HTR-8/SVneo (cell line): ENCODE results near the gene TBCD.

ENCODE experiments used
- DNase-seq: peaks from one replicate; pipeline ENCODE4 v3.0.0; 2011; ENCODE audit warnings: low spot score, mixed read lengths; ENCODE audit not compliant: insufficient read length
- FAIRE-seq: peaks from 2 replicates; lab custom pipeline; 2011; peaks lifted over from hg19 to GRCh38; lab: Jason Lieb, UNC

Gene TBCD

DNA sequence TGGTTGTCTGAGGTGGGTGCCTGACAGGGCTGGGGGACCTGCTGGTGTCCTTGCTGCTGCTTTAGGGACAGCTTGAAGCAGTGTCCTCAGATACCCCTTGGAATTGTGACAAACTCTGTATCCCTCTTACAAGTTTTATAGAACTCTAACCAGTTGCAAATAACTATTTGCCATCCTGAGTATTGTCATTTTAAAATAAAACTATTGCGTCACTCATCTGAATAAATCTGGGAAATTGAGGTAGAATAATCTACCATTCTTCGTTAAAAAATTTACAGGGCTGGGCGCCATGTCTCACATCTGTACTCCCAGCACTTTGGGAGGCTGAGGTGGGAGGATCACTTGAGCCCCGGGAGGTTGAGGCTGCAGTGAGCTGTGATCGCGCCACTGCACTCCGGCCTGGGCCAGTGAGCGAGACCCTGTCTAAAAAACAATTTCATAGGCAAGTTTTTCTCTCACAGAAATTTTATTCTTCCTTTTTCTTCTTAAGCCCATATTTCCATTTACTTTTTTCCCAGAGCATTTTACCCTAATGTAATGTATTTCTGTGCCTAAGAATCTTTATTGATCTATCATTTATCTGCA is 73.8 kb downstream of the TBCD start:
- FAIRE-seq (no peak), DNase-seq (no peak)

DNA sequence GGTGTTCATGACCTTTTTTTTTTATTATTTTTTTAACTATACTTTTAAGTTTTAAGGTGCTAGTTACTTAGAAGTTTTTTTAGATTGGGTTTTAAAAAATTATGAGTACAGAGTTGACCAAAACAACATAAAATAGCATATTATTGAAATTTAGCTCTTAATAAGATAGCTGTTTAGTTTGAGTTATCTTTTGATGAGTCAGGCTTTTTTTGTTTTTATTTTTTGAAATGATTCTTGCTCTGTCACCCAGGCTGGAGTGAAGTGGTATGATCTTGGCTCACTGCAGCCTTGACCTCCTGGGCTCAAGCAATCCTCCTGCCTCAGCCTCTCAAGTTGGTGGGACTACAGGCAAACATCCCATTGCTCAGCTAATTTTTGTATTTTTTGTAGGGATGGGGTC is 74.3 kb downstream of the TBCD start:
- FAIRE-seq = no peak
- DNase-seq = no peak

DNA sequence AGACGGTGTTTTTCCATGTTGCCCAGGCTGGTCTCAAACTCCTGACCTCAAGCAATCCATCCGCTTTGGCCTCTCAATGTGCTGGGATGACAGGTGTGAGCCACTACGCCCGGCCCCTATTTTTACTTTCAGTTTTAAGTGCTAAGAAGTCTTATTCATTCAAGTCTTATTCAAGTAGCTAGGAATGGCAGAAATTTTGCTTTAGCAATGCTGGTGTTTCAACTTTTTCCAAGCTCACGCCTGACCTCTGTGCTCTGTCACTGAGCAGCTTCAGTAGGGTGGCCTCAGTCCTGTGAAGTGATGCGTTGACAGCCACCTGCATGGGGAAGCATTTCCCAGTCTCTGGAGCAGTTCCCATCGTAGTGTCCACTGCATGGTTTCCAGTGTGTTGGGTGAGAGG is 75.1 kb downstream of the TBCD start:
- no peak for FAIRE-seq

DNA sequence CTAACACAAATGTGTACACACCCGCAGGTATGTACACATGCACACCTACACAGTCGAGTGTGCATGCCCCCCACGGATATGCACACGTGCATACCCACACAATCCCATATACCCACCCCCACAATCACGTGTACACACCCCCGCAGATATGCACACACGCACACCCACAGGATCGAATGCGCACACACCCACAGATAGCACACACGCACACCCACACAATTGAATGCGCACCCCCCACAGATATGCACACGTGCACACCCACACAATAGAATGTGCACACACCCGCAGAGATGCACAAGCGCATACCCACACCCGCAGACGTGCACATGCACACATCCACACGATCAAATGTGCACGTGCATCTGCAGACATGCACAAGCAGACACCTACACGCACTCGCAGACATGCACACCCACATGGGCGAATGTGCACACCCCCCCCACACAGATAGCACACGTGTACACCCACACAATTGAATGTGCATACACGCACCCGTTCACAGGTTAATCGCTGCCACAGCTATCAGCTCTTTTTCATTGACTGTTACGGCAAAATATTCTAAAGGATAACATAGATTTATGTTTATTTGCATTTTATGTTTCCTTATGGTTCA is 77.1 kb downstream of the TBCD start:
- FAIRE-seq (peak; percentile 87), DNase-seq (no peak)

More for the DNA sequence above, 75.1 kb downstream of the TBCD start:
- no peak for DNase-seq

DNA sequence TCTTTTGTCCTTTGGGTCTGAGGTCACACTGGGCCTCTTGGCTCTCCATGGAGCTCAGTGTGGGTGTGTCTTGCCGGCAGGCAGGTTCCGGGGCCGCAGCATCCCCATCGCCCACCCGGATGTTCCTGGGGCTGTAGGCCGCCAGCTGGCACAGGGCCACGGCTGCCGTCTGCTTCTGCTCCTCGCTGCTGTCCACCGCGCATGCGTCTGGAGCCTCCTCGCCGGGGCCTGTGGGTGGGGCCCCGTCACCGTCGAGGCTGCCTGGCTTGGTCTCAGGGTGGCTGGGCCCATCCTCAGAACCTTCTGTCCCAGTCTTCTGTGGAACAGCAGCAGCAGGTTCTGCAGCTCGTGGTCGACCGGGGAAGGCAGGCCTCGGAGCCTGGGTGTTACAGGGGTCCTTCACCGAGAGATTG is 78.4 kb downstream of the TBCD start:
- DNase-seq = no peak
- no peak for FAIRE-seq

DNA sequence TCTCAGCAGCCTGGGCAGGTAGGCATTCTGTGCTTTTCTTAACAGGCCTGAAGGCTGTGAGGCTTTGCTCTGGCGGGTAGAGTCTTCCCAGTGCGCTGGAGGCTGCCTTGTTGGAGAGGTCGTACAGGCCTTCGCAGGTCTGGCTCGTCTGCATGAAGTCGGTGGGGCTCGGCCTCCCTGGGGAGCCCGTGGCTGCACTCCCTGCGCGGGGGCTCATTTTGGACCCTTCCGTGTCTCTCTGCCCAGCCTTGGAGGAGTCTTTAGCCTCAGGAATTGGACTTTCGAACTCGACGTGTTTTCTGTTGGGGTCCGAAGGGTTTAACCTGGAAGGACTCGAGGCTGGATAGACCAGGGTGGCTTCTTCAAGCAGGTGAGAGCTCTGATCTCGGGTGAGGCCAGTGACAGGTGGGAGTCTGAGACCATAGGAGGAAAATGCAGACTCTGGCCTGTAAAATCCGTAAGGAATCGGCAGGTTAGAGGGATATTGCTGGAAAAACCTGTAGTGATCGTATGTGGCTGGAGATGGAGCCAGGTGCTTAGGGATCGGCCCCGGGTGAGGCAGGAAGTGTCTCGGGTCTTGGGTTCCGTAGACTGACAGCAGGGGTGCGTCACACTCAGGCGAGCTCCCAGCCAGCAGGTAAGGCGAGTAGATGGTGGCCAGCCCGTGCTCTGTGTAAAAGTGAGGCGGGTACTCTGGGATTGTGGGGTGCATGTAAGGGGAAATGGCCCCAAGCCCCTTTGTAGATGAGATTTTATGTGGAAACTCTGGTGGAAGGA is 79.4 kb downstream of the TBCD start:
- DNase-seq = no peak
- no peak for FAIRE-seq

DNA sequence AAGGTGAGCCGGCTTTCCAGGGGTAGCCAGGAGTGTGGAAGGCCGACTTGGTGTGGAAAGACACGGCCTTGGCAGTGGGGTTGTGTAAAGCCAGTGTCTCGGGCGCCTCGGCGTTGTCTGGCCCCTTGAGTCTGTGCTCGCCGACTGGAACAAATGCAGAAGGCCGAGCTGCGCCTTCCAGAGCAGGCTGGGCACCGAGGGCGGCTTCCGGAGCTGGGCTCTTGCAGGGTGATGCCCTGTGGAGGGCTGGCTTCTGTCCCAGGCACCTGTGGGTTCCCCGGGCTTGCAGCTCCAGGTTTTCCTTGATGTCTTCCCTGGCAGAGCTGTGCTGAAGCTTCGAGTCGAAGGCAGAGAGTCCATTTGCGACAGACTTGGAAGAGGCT is 79.9 kb downstream of the TBCD start:
- DNase-seq (no peak), FAIRE-seq (no peak)

DNA sequence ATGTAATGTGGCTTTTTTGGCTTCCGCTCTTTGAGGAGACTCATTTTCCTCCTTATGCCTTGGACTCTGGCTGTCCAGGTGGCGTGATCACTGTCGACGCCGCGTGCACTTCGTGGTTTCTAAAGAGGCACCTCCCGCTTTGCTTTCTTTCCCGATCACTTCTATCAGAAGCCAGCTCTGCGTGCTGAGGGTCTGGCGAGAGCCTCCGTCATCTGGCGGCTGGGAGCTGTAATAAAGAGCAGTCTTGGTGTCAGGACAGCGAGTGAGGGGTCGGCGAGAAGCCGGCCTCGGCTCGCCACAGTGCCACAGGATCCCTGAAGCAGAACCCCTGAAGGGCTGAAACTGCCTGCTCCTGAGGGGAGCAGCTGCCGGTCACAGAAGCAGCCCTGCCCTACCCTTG is 80.5 kb downstream of the TBCD start:
- FAIRE-seq (no peak), DNase-seq (no peak)

DNA sequence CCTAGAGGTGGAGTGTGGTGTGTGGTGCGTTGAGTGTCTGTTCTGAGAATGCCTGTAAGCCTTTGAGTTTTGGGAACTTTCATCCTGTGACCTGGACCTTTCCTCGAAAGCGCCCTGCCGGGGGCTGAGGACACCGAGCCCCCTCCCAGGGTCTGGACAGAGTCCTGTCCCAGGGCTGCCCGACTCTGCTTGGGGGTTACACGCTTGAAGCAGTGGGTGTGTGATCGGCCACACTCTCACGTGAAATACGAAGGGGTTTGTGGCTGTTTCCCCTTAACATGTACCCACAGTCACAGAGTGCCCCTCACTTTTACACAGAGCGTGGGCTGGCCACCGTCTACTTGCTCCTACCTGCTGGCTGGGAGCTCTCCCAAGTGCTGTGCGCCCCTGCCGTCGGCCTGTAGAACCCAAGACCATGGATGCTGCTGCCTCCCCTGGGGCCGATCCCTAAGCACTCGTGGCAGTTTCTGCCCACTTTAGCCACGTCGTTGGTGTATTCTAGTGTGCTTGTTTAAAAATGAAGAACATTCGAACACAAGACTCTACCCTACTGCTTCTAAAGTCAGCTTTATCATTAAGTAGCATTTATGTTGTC is 81.1 kb downstream of the TBCD start:
- no peak for FAIRE-seq
- no peak for DNase-seq

DNA sequence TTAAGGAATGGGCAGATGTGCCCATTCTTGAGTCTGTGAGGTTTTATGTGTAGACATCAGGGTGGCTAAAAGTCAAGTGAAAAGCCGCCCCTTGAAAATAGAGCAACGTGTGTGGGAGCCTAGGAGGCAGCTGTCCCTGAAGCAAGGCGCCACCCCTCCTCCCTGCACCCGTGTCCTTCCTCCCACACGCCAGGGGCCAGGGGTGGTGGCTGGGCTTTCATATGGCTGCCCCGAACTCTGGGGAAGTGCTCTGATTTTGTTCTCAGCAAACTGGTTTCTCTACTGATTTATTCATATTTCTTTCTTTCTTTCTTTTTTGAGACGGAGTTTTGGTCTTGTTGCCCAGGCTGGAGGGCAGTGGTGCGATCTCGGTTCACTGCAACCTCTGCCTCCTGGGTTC is 83.3 kb downstream of the TBCD start:
- no peak for FAIRE-seq

DNA sequence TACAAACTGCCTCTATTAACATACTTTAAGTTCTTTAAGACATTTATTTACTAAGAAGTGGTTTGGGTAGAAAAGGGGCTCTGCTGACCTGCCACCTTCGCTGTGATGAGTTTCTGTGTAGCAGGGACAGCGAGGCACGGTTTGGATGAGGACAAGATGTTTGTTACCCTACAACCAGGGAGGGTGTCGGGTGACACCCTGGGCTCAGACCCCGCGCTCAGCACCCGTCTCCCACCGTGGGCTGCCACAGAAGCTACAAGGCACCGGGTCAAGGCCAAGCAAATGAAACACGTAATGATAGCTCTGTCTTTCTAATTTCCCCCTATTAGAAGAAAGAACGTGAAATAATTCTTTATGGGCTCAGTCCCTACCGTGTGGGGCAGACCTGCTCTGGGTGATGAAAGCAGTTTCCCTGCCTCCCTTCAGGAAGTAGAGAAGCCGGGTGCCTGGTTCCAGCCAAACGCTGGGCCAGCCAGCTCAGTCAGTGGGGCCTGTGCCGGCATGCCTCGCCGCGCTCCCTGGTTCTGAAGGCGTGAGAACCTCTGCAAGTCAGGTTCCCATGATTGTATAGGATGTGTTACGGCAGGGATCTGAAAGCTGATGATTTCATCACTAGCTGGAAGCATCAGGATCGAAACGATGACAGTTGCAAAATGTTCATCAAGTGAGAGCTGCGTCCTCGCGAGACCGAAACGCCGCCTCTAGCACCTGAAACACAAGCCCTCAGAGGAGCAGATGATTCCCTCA is 84.1 kb downstream of the TBCD start:
- no peak for DNase-seq
- FAIRE-seq = no peak

More for the DNA sequence above, 83.3 kb downstream of the TBCD start:
- DNase-seq = no peak

DNA sequence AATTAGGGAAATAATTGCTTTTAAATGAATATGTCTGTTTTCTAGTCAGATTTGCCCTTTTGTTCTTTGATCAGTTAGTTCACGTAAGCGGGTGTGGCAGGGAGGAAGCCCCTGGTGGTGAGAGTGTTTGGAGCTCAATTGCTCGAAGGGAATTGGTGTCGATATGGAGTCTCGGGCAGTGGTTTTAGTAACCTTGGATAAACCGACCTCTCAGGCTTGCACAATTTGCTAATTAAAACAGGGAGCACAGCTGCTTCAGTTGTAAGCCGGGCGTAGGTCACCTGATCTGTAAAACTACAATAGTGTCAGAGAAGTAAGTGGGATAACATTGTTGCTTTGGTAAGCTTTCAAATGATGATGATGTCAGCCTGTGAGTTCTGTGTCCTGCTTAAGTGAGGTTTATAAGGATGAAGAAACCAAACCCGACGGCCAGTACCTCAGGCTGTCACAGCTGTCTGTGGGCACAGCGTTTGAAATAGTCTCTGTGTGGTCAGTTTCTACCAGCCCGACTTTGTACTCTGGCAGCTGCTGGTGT is 85.0 kb downstream of the TBCD start:
- FAIRE-seq (no peak), DNase-seq (no peak)

DNA sequence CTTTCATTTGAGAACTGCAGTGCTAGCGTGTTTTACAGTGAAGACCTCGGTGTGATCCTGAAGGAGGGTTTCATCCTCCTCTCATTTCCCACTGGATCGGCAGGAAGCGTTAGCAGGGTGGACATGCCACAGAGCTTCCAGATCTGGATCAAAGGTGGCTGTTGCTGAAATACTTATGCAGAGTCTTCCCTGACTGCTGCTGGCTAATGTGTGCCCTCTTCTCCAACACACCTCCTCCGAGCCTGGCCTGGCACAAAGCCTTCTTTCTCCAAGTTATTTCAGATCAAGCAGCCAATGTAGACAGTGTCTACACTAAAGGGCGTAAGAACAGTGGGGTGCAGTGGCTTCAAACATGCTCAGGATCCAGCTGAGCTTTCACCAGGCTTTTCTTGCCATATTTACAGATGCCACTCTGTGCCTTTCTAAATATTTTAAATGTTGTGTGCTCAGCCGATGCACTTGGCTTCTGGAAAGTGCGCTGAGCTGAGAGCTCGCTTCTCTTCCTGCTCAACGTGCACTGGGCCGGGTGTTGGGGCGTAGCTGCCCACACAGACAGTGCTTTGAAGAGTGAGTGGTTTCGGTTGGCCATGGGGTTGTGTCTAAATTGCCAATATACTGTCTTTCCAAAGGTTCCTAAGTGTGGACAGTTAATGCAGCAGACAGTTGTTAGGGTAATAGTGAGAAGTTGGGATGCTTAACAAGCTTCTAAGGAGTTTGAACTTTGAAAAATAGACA is 85.9 kb downstream of the TBCD start:
- FAIRE-seq = no peak
- no peak for DNase-seq

DNA sequence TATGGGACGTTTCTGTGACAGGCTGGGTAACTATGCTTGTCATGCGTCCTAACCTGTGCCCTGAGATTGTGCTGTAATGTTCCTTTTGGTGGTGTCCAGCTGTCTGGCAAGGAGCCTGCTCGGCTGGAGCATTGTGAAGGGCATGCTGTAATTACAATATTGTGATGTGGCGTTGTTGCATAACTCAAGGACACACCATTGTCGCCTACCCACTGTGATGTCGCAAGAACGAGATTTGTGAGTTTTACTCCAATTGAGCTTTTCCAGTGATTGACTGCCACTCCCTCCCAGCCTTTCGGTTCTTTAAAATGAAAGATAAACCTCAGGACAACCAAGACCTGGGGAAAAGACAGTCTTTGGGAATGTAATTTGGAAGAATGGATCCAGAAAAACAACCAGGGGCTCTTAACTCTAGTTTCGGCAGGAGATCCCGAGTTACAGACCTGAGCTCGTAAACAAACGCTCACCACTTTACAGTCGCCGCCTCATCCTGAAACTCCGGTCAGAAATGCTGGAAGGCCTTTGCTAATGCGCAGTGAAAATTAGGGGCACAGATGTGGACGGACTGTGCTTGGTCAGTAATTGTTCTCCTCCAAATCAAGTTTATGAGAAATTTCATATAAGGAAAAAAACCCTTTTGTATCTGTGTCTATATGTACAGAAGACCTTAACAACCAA is 86.7 kb downstream of the TBCD start:
- FAIRE-seq (no peak), DNase-seq (no peak)

DNA sequence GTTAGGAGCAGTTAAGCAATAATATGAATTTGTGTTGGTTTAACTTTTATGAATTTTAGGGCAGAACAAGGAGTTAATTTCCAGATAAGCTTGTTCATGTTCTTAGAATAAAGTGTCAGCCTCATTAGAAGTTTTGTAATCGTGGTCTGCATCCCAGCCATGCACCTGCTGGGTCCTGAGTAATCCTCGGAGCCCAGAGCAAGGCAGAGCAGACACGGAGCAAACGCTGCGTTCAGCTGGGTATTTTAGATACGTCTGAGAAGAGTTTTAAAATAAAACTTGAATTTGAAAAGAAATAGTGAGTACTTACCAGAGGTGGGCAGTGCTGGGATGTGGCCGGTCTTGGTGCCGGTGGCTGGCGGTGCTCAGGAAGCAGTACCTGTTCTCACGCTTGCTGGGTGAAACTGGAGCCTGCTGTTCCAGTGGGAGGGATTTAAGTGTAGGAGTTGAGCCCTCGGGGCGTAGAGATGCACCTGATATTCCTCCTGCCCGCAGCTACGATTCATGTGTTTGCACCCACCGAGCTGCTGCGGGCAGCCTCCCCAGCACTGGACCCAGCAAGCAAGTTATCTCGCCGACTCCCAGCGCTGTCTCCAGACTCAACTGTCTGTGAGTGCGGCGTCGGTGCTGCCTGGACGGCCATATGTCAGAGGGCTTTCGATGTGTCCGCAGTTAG is 87.9 kb downstream of the TBCD start, which contains the start of gene ZNF750:
Gene ZNF750, minus strand, starts transcription at position 406 of the 676 bp plus-strand sequence. CDS start 7,568 bp downstream, outside the sequence.
- DNase-seq (no peak), FAIRE-seq (no peak)

DNA sequence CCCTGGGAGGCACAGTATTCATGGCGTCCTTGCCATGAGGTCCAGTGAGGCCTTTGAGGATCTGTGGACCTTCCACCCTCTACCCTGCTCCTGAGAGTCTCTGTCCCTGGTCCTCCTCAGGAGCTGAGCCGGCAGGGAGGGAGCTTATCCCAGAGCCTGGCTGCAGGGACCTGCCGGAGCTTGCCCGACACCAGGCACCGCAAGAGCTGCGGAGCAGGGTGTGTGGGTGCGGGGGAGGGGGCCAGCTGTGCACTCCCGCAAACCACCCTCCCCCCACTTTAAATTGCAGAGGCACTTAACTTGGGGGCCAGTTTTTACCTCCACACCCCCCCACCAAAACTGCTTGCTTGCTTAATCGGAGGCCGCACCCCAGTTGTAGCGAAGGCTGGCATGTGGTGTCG is 88.6 kb downstream of the TBCD start:
- no peak for DNase-seq
- FAIRE-seq = no peak

DNA sequence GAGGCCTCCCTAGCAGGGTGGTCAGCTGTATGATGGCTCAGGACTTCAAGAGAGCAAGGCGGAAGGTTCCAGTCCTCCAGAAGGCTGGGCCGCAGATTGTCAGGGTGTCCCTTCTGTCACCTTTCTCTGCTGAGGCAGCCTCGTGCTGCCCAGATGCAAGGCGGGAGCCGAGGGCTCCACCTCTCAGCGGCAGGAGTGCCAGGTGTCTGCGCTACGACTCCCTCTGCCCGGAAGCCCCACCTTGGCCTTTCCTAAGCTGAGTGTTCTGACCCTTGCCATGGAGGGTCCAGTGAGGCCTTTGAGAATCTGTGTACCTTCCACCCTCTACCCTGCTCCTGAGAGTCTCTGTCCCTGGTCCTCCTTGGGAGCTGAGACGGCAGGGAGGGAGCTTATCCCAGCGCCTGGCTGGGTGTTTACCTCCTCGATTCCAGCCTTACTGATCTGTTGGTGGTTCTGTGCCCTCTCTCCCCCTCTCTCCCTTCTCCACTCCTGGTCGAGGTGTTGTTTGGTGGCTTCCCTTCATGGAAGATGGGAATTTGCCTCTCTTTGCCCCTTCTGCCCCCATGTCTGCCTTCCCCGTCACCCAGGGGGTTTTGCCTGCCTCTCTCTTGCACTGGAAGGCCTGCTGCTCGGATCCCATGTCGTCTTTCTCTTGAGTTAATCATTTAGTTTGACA is 90.2 kb downstream of the TBCD start:
- no peak for FAIRE-seq
- DNase-seq = no peak
